Measurements from ENCODE around the gene OR52B6. TPM values are rescaled to one million over a fixed set of nuclear protein-coding genes. Genes with fewer than 3 reads are reported as not detected.

Gene OR52B6
- total and polyA plus RNA-seq, 11 donors: not detected

DNA sequence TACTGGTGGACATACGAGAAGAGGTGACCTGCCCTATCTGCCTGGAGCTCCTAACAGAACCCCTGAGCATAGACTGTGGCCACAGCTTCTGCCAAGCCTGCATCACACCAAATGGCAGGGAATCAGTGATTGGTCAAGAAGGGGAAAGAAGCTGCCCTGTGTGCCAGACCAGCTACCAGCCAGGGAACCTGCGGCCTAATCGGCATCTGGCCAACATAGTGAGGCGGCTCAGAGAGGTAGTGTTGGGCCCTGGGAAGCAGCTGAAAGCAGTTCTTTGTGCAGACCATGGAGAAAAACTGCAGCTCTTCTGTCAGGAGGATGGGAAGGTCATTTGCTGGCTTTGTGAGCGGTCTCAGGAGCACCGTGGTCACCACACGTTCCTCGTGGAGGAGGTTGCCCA is 22.6 kb downstream of the OR52B6 start:
- 93 to 96% (median 93%) methylated on average over 8 of the region's 8 CpGs for WGBS, 4 donors
- TF ChIP-seq, protein P1, sequence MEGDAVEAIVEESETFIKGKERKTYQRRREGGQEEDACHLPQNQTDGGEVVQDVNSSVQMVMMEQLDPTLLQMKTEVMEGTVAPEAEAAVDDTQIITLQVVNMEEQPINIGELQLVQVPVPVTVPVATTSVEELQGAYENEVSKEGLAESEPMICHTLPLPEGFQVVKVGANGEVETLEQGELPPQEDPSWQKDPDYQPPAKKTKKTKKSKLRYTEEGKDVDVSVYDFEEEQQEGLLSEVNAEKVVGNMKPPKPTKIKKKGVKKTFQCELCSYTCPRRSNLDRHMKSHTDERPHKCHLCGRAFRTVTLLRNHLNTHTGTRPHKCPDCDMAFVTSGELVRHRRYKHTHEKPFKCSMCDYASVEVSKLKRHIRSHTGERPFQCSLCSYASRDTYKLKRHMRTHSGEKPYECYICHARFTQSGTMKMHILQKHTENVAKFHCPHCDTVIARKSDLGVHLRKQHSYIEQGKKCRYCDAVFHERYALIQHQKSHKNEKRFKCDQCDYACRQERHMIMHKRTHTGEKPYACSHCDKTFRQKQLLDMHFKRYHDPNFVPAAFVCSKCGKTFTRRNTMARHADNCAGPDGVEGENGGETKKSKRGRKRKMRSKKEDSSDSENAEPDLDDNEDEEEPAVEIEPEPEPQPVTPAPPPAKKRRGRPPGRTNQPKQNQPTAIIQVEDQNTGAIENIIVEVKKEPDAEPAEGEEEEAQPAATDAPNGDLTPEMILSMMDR (IDR thresholded peaks at IDR 0.05): no peak
- no peak for TF ChIP-seq POLR2A (IDR thresholded peaks at IDR 0.05)
- Histone ChIP-seq H3K27ac (no peak overlapping the region), H3K27me3 (no peaks in the 10 kb centered on the region), H3K36me3 (peaks cover 0 to 5% (median 0%) of the 10 kb centered on the region in 9 donors), H3K9me3 (no peaks in the 10 kb centered on the region), H3K4me1 (peaks cover 0 to 6% (median 0%) of the 10 kb centered on the region in 12 donors), H3K4me3 (no peak overlapping the region)
- no peak for DNase-seq
- intact Hi-C loops (cut with DNase I): loop anchor here in 4 of 10 donors (10.0 kb wide), 1 partner anchor 201 kb away; the partner anchor contains the start of gene OR52N2 (in 4 of the 4)
- ATAC-seq: no peak

DNA sequence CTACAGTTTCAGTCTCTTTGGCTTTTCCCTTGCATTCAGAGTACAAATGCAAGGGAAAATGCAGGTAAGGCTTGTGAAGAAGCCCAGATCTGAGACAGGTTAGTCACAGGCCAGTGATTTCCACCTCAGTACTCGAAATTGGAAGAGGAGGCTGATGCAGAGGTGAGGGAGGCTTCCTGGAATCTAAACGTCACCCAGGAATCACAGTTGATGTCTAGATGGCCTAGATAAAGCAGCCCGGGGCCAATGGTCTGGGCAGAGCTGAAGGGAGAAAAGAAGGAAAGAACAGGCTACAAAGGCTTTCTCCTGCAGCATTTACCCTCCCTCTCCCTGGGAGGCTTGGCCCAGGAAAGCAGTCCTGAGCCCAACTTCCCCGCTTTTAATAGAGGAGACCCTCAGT is 24.2 kb downstream of the OR52B6 start:
- no peak for TF ChIP-seq POLR2A (IDR thresholded peaks at IDR 0.05)
- TF ChIP-seq, protein P1 (IDR thresholded peaks at IDR 0.05): no peak
- H3K27ac ChIP-seq: no peak overlapping the region
- no peak for ATAC-seq
- no peaks in the 10 kb centered on the region for H3K27me3 ChIP-seq
- no peak for DNase-seq
- no peaks in the 10 kb centered on the region for H3K9me3 ChIP-seq
- peaks cover 0 to 5% (median 0%) of the 10 kb centered on the region in 9 donors for H3K36me3 ChIP-seq
- 82 to 86% (median 83%) methylated on average over 4 of the region's 4 CpGs for WGBS, 4 donors
- H3K4me3 ChIP-seq: no peak overlapping the region
- intact Hi-C loops (cut with DNase I): loop anchor here in 4 of 10 donors (10.0 kb wide), 1 partner anchor 200 kb away; the partner anchor contains the start of gene OR52N2 (in 4 of the 4)
- peaks cover 0 to 6% (median 0%) of the 10 kb centered on the region in 12 donors for H3K4me1 ChIP-seq

DNA sequence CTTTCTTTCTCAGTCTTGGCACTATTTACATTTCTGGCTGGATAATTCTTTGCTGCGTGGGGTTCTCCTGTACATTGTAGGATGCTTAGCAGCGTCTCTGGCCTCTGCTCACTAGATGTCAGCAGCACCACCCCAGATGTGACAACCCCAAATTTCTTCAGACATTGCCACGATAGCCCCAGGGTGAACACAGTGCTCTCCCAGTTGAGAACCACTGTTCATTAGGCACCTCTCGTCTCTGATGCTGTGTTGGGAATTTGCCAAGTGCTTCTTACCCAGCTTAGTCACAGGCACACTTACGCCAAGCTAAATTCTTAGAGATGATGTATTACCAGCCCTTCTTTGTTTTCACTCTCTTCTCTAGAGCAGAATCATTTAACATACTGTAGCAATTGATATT is 25.2 kb downstream of the OR52B6 start:
- DNase-seq (no peak), ATAC-seq (no peak)
- 77 to 84% (median 82%) methylated on average over 5 of the region's 5 CpGs for WGBS, 4 donors
- no peaks in the 10 kb centered on the region for H3K27me3 ChIP-seq
- no peaks in the 10 kb centered on the region for H3K9me3 ChIP-seq
- peaks cover 0 to under 1% (median 0%) of the 10 kb centered on the region in 12 donors for H3K4me1 ChIP-seq
- intact Hi-C loops (cut with DNase I): loop anchor here in 4 of 10 donors (10.0 kb wide), 1 partner anchor 199 kb away; the partner anchor contains the start of gene OR52N2 (in 4 of the 4)
- peaks cover 0 to 5% (median 0%) of the 10 kb centered on the region in 9 donors for H3K36me3 ChIP-seq
- no peak overlapping the region for H3K4me3 ChIP-seq
- TF ChIP-seq, protein P1 (IDR thresholded peaks at IDR 0.05): no peak
- no peak for TF ChIP-seq POLR2A (IDR thresholded peaks at IDR 0.05)
- no peak overlapping the region for H3K27ac ChIP-seq

DNA sequence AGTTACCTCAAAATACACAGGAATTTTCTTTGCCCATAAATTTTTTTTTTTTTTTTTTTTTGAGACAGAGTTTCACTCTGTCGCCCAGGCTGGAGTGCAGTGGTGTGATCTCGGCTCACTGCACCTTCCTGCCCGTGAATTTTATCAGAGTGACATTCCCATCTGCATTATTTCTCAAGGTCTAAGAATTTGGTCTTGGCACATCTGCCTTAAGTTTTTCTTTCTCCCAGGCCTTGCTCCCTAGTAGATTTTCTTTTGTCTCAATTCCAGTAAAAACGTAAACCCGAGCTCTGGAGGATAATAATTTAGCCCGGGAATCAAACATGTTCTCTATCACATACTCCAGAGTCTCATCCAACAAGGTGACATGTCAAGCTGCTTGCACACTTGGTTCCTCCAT is 28.1 kb downstream of the OR52B6 start:
- H3K4me1 ChIP-seq: no peaks in the 10 kb centered on the region
- H3K27ac ChIP-seq: no peak overlapping the region
- intact Hi-C loops (cut with DNase I): loop anchor here in 4 of 10 donors (10.0 kb wide), 1 partner anchor 196 kb away; the partner anchor contains the start of gene OR52N2 (in 4 of the 4)
- no peak overlapping the region for H3K4me3 ChIP-seq
- TF ChIP-seq POLR2A (IDR thresholded peaks at IDR 0.05): no peak
- TF ChIP-seq, protein P1 (IDR thresholded peaks at IDR 0.05): no peak
- DNase-seq (no peak), ATAC-seq (no peak)
- H3K36me3 ChIP-seq: peaks cover 0 to 5% (median 0%) of the 10 kb centered on the region in 9 donors
- H3K27me3 ChIP-seq: no peaks in the 10 kb centered on the region
- H3K9me3 ChIP-seq: no peaks in the 10 kb centered on the region
- 73 to 85% (median 79%) methylated on average over 6 of the region's 6 CpGs for WGBS, 4 donors

All from heart left ventricle (tissue), 16 donors.